CD4-positive, alpha-beta T cell (primary cell): Measurements from ENCODE around the gene PAK6. TPM values are rescaled to one million over a fixed set of nuclear protein-coding genes. Genes with fewer than 3 reads are reported as not detected.

Source experiments
- ATAC-seq: fragments of 200-7000 bp; cut with Tn5 transposase; one replicate; pipeline ENCODE4 v1.10.0; 2022; ENCODE audit warnings: mild to moderate bottlenecking; ENCODE audit not compliant: poor library complexity
- CTCF ChIA-PET: fragments of 350-600 bp; sonication (Branson Sonifier 250); formaldehyde crosslinking; loops from one replicate; lab custom pipeline; 2021; ENCODE audit warnings: antibody characterized with exemption, inconsistent platforms; lab: Charles Lee
- POLR2A ChIA-PET: fragments of 350-600 bp; sonication (Branson Sonifier 250); formaldehyde crosslinking; loops from one replicate; lab custom pipeline; 2021; ENCODE audit warnings: antibody characterized with exemption, inconsistent platforms; lab: Charles Lee
- DNase-seq, 14 experiments: peaks; one replicate each; pipeline ENCODE4 v3.0.0-alpha.2; 2013 to 2020; ENCODE audit warnings: mixed read lengths in 2 of 14
- H3K27ac ChIP-seq, 2 donors: one replicate each; pipeline versions ENCODE4 v1.5.1 to v1.7.0; 2013; ENCODE audit warnings: low read length in 2 of 2, low read depth in 1 of 2, mild to moderate bottlenecking in 1 of 2
- H3K27me3 ChIP-seq, 2 experiments: 1 replicate in 1 of 2; 2 replicates in 1 of 2; pipeline versions ENCODE4 v1.6.1 to v1.7.0; 2013; ENCODE audit warnings: low read length in 2 of 2, control low read depth in 1 of 2, mild to moderate bottlenecking in 1 of 2, moderate library complexity in 1 of 2; ENCODE audit not compliant: insufficient read depth in 2 of 2, control insufficient read depth in 1 of 2
- H3K36me3 ChIP-seq: one replicate; pipeline ENCODE4 v1.6.1; 2013; ENCODE audit warnings: low read length, control low read depth; ENCODE audit not compliant: insufficient read depth
- H3K4me1 ChIP-seq: one replicate; pipeline ENCODE4 v1.6.1; 2013; ENCODE audit warnings: low read length, control low read depth; ENCODE audit not compliant: insufficient read depth
- H3K4me3 ChIP-seq: one replicate; pipeline ENCODE4 v1.5.1; 2013; ENCODE audit warnings: mild to moderate bottlenecking, low read length, moderate library complexity
- H3K9me3 ChIP-seq, 2 experiments: 1 replicate in 1 of 2; 2 replicates in 1 of 2; pipeline versions ENCODE4 v1.6.1 to v1.7.0; 2013; ENCODE audit warnings: low read length in 2 of 2, mild to moderate bottlenecking in 2 of 2, control low read depth in 1 of 2, moderate library complexity in 1 of 2; ENCODE audit not compliant: control insufficient read depth in 1 of 2, insufficient read depth in 1 of 2
- H3K27ac Mint-ChIP-seq: one replicate; pipeline ENCODE4 v1.8.0; 2020; ENCODE audit warnings: mixed read lengths
- H3K27me3 Mint-ChIP-seq: one replicate; pipeline ENCODE4 v1.8.0; 2021; ENCODE audit warnings: mixed read lengths
- H3K36me3 Mint-ChIP-seq: one replicate; pipeline ENCODE4 v1.8.0; 2021; ENCODE audit warnings: low read depth, mixed read lengths
- H3K4me1 Mint-ChIP-seq: one replicate; pipeline ENCODE4 v1.8.0; 2021; ENCODE audit warnings: low read depth, mixed read lengths
- H3K4me3 Mint-ChIP-seq: one replicate; pipeline ENCODE4 v1.8.0; 2020; ENCODE audit warnings: mild to moderate bottlenecking, mixed read lengths
- H3K9me3 Mint-ChIP-seq: one replicate; pipeline ENCODE4 v1.8.0; 2020; ENCODE audit warnings: mixed read lengths
- CTCF ChIP-seq: fragments of 200-600 bp; IDR thresholded peaks from one replicate; pipeline ENCODE4 v1.8.0; 2022; ENCODE audit warnings: antibody characterized with exemption, mild to moderate bottlenecking
- intact Hi-C, 2 experiments: fragments of 100-400 bp; cut with DNase I in 1 of 2; cut with micrococcal nuclease in 1 of 2; formaldehyde crosslinking; loops; one replicate each; pipeline versions ENCODE4 v1.15.1 to v1.9.0; 2023 to 2025; cut with DNase I, micrococcal nuclease
- total RNA-seq, 174 experiments: library from RNA in 2 of 174; stranded (reverse) in 2 of 174; gene quantifications; one replicate each; pipeline ENCODE4 v1.2.3 and lab custom pipeline; 2021 to 2026

Gene PAK6
- total RNA-seq, 2 experiments from 2014 or later = 0.34 to 0.36 TPM

GRCh38 chr15:40283615-40284300 is 44.9 kb downstream of the PAK6 start:
- ChIA-PET POLR2A (interaction anchor here (3.1 kb wide), 1 partner anchor 23 kb away, joined by 28 read pairs; the partner anchor contains the start of gene PLCB2), CTCF (interaction anchor here (0.7 to 3.4 kb wide), 4 partner anchors 24 to 177 kb away, joined by 3 to 15 read pairs (median 4); partner anchors contain the start of gene PLCB2)
- ATAC-seq = no peak
- DNase-seq = no peak
- H3K27me3 ChIP-seq = peaks cover 21 to 31% of the 10 kb centered on the region in 2 experiments
- peak overlapping the region; percentile 48 for H3K4me3 Mint-ChIP-seq
- H3K27ac Mint-ChIP-seq = no peak overlapping the region
- peaks cover 19% of the 10 kb centered on the region for H3K36me3 ChIP-seq
- H3K9me3 ChIP-seq = peaks cover 0 to 8% of the 10 kb centered on the region in 2 experiments
- no peak overlapping the region for H3K27ac ChIP-seq
- H3K27me3 Mint-ChIP-seq = peaks cover 23% of the 10 kb centered on the region
- H3K4me3 ChIP-seq = no peak overlapping the region
- TF ChIP-seq CTCF = no peak
- H3K9me3 Mint-ChIP-seq = no peaks in the 10 kb centered on the region
- intact Hi-C loops = loop anchor here in 1 of 2 experiments (5.0 kb wide), 1 partner anchor 39 kb away; the partner anchor contains the start of gene INAFM2
- H3K4me1 ChIP-seq = peaks cover 23% of the 10 kb centered on the region
- peaks cover 13% of the 10 kb centered on the region for H3K36me3 Mint-ChIP-seq
- H3K4me1 Mint-ChIP-seq = peaks cover 4% of the 10 kb centered on the region

DNA sequence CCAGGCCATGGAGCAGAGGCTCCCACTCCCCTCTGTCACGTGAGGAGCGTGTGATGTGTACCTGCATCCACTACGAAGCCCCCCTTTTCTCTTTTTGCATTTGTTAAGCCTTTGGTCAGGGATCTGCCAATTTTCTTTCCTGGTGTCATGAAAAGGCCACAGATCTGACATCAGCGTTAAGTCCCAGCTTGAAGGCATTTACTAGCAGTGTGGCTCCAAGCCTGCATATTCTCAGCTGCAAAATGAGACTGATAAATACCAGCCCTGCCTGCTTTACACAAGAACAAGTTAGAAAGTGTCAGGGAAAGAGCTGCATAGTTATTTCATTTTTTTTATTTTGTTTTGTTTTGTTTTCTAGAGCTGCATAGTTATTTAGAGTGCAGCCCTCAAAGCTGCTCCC is 46.3 kb downstream of the PAK6 start:
- POLR2A ChIA-PET = interaction anchor here (1.2 kb wide), 1 partner anchor 23 kb away, joined by 5 read pairs; the partner anchor contains the start of gene PLCB2
- no peak for ATAC-seq
- Mint-ChIP-seq H3K27ac (no peak overlapping the region), H3K36me3 (peaks cover 24% of the 10 kb centered on the region), H3K4me1 (no peaks in the 10 kb centered on the region), H3K9me3 (no peaks in the 10 kb centered on the region), H3K4me3 (no peak overlapping the region), H3K27me3 (peaks cover 12% of the 10 kb centered on the region)
- H3K4me1 ChIP-seq = peaks cover 17% of the 10 kb centered on the region
- peaks cover 31% of the 10 kb centered on the region for H3K36me3 ChIP-seq
- no peak for TF ChIP-seq CTCF
- no peak overlapping the region for H3K27ac ChIP-seq
- CTCF ChIA-PET = interaction anchor here (0.9 to 3.4 kb wide), 3 partner anchors 23 to 137 kb away, joined by 3 to 15 read pairs (median 4); partner anchors contain the start of gene PLCB2
- peaks cover 14 to 19% of the 10 kb centered on the region in 2 experiments for H3K27me3 ChIP-seq
- no peak for DNase-seq
- intact Hi-C loops = no loop called here
- H3K4me3 ChIP-seq = no peak overlapping the region
- peaks cover 0 to 8% of the 10 kb centered on the region in 2 experiments for H3K9me3 ChIP-seq

DNA sequence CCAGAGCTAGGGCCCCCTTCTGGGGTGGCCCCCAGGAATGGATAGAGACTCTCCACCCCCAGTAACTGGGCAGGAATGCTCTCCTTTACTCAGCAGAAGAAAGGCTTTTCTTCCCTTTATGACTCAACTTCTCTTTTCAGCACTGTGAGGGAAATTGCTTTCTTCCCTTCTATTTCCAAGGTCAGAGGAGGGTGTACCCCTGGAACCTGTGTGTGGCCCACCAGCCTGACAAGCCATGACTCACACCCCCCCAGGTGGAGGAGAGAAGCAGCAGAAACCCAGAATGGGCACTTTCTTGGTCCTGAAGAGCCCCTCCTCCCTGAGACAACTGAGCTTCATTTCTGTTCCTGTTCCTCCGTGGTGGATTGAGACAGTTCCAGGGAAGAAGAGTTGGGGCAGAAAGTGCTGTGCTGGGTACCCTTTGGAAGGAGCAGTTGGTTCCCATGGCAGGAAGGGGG is 46.7 kb downstream of the PAK6 start:
- Histone ChIP-seq H3K27ac (no peak overlapping the region), H3K9me3 (peaks cover 0 to 8% of the 10 kb centered on the region in 2 experiments), H3K27me3 (peaks cover 11 to 15% of the 10 kb centered on the region in 2 experiments), H3K4me1 (peaks cover 17% of the 10 kb centered on the region), H3K36me3 (peaks cover 36% of the 10 kb centered on the region), H3K4me3 (no peak overlapping the region)
- Mint-ChIP-seq H3K36me3 (peaks cover 29% of the 10 kb centered on the region), H3K27me3 (peaks cover 7% of the 10 kb centered on the region), H3K27ac (no peak overlapping the region), H3K4me3 (peak overlapping the region; percentile 34), H3K4me1 (no peaks in the 10 kb centered on the region), H3K9me3 (no peaks in the 10 kb centered on the region)
- intact Hi-C loops = no loop called here
- POLR2A ChIA-PET = interaction anchor here (1.2 kb wide), 1 partner anchor 22 kb away, joined by 5 read pairs; the partner anchor contains the start of gene PLCB2
- no peak for TF ChIP-seq CTCF
- no peak for ATAC-seq
- CTCF ChIA-PET = interaction anchor here (0.9 to 1.3 kb wide), 2 partner anchors 37 to 136 kb away, joined by 3 to 4 read pairs; no protein-coding TSS in a partner anchor
- no peak for DNase-seq
